SK-N-SH (cell line): ENCODE measurements around the gene SERPINE1. TPM values are rescaled to one million over a fixed set of nuclear protein-coding genes. Genes with fewer than 3 reads are reported as not detected.

Experiments
- CTCF ChIA-PET: fragments of 300-600, 350-600 bp; formaldehyde crosslinking; extraction: SDS; loops from one replicate; lab custom pipeline; 2021; lab: Yijun Ruan, JAX
- POLR2A ChIA-PET: fragments of 350-600 bp; sonication (Branson Sonifier 250); formaldehyde crosslinking; extraction: SDS; loops from one replicate; lab custom pipeline; 2020; ENCODE audit warnings: antibody characterized with exemption, inconsistent platforms; lab: Yijun Ruan, JAX
- DNase-seq: peaks from one replicate; pipeline ENCODE4 v3.0.0; 2012
- H2AFZ ChIP-seq: fragments of 200-600 bp; sonication (generic); 2 replicates; pipeline ENCODE4 v1.8.1; 2016; ENCODE audit warnings: antibody characterized with exemption, mild to moderate bottlenecking, low read depth
- H3F3A ChIP-seq: fragments of 200-600 bp; sonication (generic); replicated peaks from 2 replicates; pipeline ENCODE3; 2016; ENCODE audit warnings: antibody characterized with exemption, mild to moderate bottlenecking; ENCODE audit not compliant: insufficient read depth
- H3K27ac ChIP-seq, 2 experiments: fragments of 200-500 bp in 1 of 2; fragments of 200-600 bp in 1 of 2; sonication (Bioruptor generic) in 1 of 2; sonication (generic), shearing (Covaris generic) in 1 of 2; 2 replicates each; pipeline versions ENCODE4 v1.5.1 to v1.6.1; 2014 to 2016; ENCODE audit warnings: low read depth in 2 of 2, inconsistent platforms in 1 of 2, low read length in 1 of 2, mild to moderate bottlenecking in 1 of 2, mixed read lengths in 1 of 2
- H3K27me3 ChIP-seq: fragments of 200-600 bp; sonication (generic), shearing (Covaris generic); 2 replicates; pipeline ENCODE4 v1.6.1; 2016; ENCODE audit warnings: mixed run types; ENCODE audit not compliant: insufficient read depth
- H3K36me3 ChIP-seq, 2 experiments: fragments of 200-500 bp in 1 of 2; fragments of 200-600 bp in 1 of 2; sonication (Bioruptor generic) in 1 of 2; sonication (generic) in 1 of 2; replicated peaks in 1 of 2; 2 replicates each; pipeline versions ENCODE3 to v1.5.1; 2014 to 2016; ENCODE audit warnings: low read length in 1 of 2, mild to moderate bottlenecking in 1 of 2; ENCODE audit not compliant: insufficient read depth in 2 of 2, control insufficient read depth in 1 of 2
- H3K4me1 ChIP-seq, 2 experiments: fragments of 200-500 bp in 1 of 2; fragments of 200-600 bp in 1 of 2; sonication (Bioruptor generic) in 1 of 2; sonication (generic), shearing (Covaris generic) in 1 of 2; 2 replicates each; pipeline versions ENCODE4 v1.5.1 to v1.6.1; 2014 to 2016; ENCODE audit warnings: low read depth in 1 of 2, low read length in 1 of 2, mixed run types in 1 of 2; ENCODE audit not compliant: insufficient read depth in 2 of 2, control insufficient read depth in 1 of 2
- H3K4me2 ChIP-seq: fragments of 200-600 bp; sonication (generic), shearing (Covaris generic); 2 replicates; pipeline ENCODE4 v1.6.1; 2017; ENCODE audit warnings: mixed run types
- H3K4me3 ChIP-seq, 2 experiments: fragments of 200-500 bp in 1 of 2; fragments of 200-600 bp in 1 of 2; sonication (Bioruptor generic) in 1 of 2; sonication (generic), shearing (Covaris generic) in 1 of 2; 2 replicates each; pipeline versions ENCODE4 v1.5.1 to v1.8.1; 2014 to 2016; ENCODE audit warnings: low read depth in 2 of 2, inconsistent platforms in 1 of 2, low read length in 1 of 2, mild to moderate bottlenecking in 1 of 2, mixed read lengths in 1 of 2, moderate library complexity in 1 of 2
- H3K79me2 ChIP-seq: fragments of 200-600 bp; sonication (generic); 2 replicates; pipeline ENCODE4 v1.8.1; 2017; ENCODE audit warnings: mild to moderate bottlenecking; ENCODE audit not compliant: insufficient read depth
- H3K9ac ChIP-seq: fragments of 200-600 bp; sonication (generic); 2 replicates; pipeline ENCODE4 v1.6.1; 2017; ENCODE audit warnings: mixed run types
- H3K9me2 ChIP-seq: fragments of 200-600 bp; sonication (generic); 2 replicates; pipeline ENCODE4 v1.6.1; 2017; ENCODE audit warnings: mixed run types
- H3K9me3 ChIP-seq: fragments of 200-600 bp; sonication (generic); 2 replicates; pipeline ENCODE4 v1.6.1; 2017; ENCODE audit warnings: mixed run types, mild to moderate bottlenecking, moderate library complexity
- H4K20me1 ChIP-seq: fragments of 200-600 bp; sonication (generic); 2 replicates; pipeline ENCODE4 v1.6.1; 2017; ENCODE audit warnings: mild to moderate bottlenecking, mixed run types; ENCODE audit not compliant: insufficient read depth
- CHD2 ChIP-seq: fragments of 150-350 bp; IDR thresholded peaks from 2 replicates; pipeline ENCODE4 v1.6.1; 2018; ENCODE audit warnings: low read length; ENCODE audit not compliant: partially characterized antibody
- EZH2phosphoT487 ChIP-seq: fragments of 200-600 bp; sonication (generic); IDR thresholded peaks from 2 replicates; pipeline ENCODE4 v1.6.1; 2017; ENCODE audit warnings: low read depth, mixed run types, mild to moderate bottlenecking, antibody characterized with exemption, moderate library complexity, borderline replicate concordance
- FOSL2 ChIP-seq: IDR thresholded peaks from 2 replicates; pipeline ENCODE4 v1.4.0; 2012; ENCODE audit warnings: low read depth, mild to moderate bottlenecking, moderate library complexity, borderline replicate concordance
- FOXJ3 ChIP-seq: sonication (generic); formaldehyde crosslinking; IDR thresholded peaks from 2 replicates; pipeline ENCODE4 v1.5.1; 2020; ENCODE audit warnings: mild to moderate bottlenecking, missing genetic modification reagents
- GABPA ChIP-seq: IDR thresholded peaks from 2 replicates; pipeline ENCODE4 v1.4.0; 2012; ENCODE audit warnings: low read depth, mild to moderate bottlenecking
- MEF2A ChIP-seq: IDR thresholded peaks from 2 replicates; pipeline ENCODE4 v1.4.0; 2012; ENCODE audit warnings: low read depth, borderline replicate concordance
- NRF1 ChIP-seq: IDR thresholded peaks from 2 replicates; pipeline ENCODE4 v1.6.1; 2012; ENCODE audit warnings: low read depth, mild to moderate bottlenecking, low read length
- POLR2AphosphoS5 ChIP-seq: IDR thresholded peaks from 2 replicates; pipeline ENCODE4 v1.6.1; 2012; ENCODE audit warnings: low read depth, low read length
- RXRA ChIP-seq: IDR thresholded peaks from 2 replicates; pipeline ENCODE4 v1.4.0; 2012; ENCODE audit warnings: low read depth, mild to moderate bottlenecking, borderline replicate concordance
- SMC3 ChIP-seq: IDR thresholded peaks from 2 replicates; pipeline ENCODE4 v1.6.1; 2012; ENCODE audit warnings: low read depth, low read length, improper control_type of control experiment
- TEAD4 ChIP-seq: IDR thresholded peaks from 2 replicates; pipeline ENCODE4 v1.4.0; 2012; ENCODE audit warnings: mild to moderate bottlenecking, borderline replicate concordance; ENCODE audit not compliant: insufficient read depth
- YY1 ChIP-seq: IDR thresholded peaks from 2 replicates; pipeline ENCODE4 v1.4.0; 2012; ENCODE audit warnings: low read depth, mild to moderate bottlenecking
- WGBS: methylation state at CpG from one replicate; pipeline ENCODE4 v1.1.6; 2017; ENCODE audit warnings: low lambda C conversion rate; 5-methylcytosine and 5-hydroxymethylcytosine counted together
- polyA plus RNA-seq, 3 experiments: library from polyadenylated mRNA; depleted of rRNA; stranded (reverse); fragments of >200 nt; gene quantifications; 2 replicates each; pipeline ENCODE4 v1.2.3, GENCODE V29; 2012
- TF ChIP-seq, protein P1 (sequence below): IDR thresholded peaks from 2 replicates; pipeline ENCODE4; 2012
- TF ChIP-seq, protein P2 (sequence below): IDR thresholded peaks from 2 replicates; pipeline ENCODE4 v1.4.0; 2012; ENCODE audit warnings: low read depth, borderline replicate concordance
- TF ChIP-seq, protein P3 (sequence below): fragments of 150-350 bp; IDR thresholded peaks from 2 replicates; pipeline ENCODE4 v1.6.1; 2016; ENCODE audit warnings: mild to moderate bottlenecking, low read depth, low read length
- TF ChIP-seq, protein P4 (sequence below): fragments of 150-350 bp; IDR thresholded peaks from 2 replicates; pipeline ENCODE4 v1.6.1; 2017; ENCODE audit warnings: antibody characterized with exemption, low read length, low read depth, borderline replicate concordance
- TF ChIP-seq, protein P5 (sequence below): IDR thresholded peaks from 2 replicates; pipeline ENCODE4 v1.6.1; 2012; ENCODE audit warnings: mild to moderate bottlenecking, low read depth, low read length, moderate library complexity

SERPINE1 gene
- polyA plus RNA-seq, 1 of the 3 experiments (the other 2 are of a cell fraction): 4,174 TPM

DNA sequence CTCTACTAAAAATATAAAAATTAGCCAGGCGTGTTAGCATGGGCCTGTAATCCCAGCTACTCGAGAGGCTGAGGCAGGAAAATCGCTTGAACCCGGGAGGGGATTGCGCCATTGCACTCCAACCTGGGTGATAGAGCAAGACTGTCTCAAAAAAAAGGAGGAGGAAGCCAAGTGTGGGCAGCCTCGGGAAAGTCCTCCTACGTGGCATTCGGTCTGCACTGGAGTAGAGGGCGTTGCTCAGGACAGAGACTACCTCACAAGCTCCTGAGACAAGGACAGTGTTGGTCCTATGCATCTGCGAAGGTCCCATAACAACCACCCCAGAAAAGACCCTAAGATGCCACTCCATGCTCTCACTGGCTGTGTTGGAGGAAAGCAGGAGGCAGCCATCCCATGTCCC lies 10.0 kb upstream of the SERPINE1 start:
- Histone ChIP-seq H3K36me3 (no peaks in the 10 kb centered on the region), H3F3A (peaks cover 59% of the 10 kb centered on the region), H3K27me3 (no peaks in the 10 kb centered on the region), H3K27ac (peak overlapping the region; percentile 0 to 98; a peak in 3 of 4 replicates), H3K79me2 (peaks cover 25% of the 10 kb centered on the region; the same call in 1 of the 2 replicates), H3K4me1 (peaks cover 7 to 48% of the 10 kb centered on the region in 2 experiments; a peak in 3 of 4 replicates), H4K20me1 (no peaks in the 10 kb centered on the region), H3K4me2 (peak overlapping the region; percentile 59), H3K9me2 (no peaks in the 10 kb centered on the region), H3K9ac (peak overlapping the region; percentile 71), H3K9me3 (no peaks in the 10 kb centered on the region), H2AFZ (no peak overlapping the region), H3K4me3 (no peak overlapping the region)
- TF ChIP-seq RXRA: no peak
- TF ChIP-seq MEF2A: no peak
- TF ChIP-seq FOSL2: no peak
- TF ChIP-seq GABPA: no peak
- TF ChIP-seq TEAD4: no peak
- TF ChIP-seq FOXJ3 (CRISPR knock-in tag): no peak
- no peak for TF ChIP-seq NRF1
- no peak for TF ChIP-seq POLR2AphosphoS5
- TF ChIP-seq, protein P1, sequence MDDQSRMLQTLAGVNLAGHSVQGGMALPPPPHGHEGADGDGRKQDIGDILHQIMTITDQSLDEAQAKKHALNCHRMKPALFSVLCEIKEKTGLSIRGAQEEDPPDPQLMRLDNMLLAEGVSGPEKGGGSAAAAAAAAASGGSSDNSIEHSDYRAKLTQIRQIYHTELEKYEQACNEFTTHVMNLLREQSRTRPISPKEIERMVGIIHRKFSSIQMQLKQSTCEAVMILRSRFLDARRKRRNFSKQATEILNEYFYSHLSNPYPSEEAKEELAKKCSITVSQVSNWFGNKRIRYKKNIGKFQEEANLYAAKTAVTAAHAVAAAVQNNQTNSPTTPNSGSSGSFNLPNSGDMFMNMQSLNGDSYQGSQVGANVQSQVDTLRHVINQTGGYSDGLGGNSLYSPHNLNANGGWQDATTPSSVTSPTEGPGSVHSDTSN: no peak
- TF ChIP-seq EZH2phosphoT487: no peak
- TF ChIP-seq, protein P2, sequence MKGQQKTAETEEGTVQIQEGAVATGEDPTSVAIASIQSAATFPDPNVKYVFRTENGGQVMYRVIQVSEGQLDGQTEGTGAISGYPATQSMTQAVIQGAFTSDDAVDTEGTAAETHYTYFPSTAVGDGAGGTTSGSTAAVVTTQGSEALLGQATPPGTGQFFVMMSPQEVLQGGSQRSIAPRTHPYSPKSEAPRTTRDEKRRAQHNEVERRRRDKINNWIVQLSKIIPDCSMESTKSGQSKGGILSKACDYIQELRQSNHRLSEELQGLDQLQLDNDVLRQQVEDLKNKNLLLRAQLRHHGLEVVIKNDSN: no peak
- TF ChIP-seq, protein P3, sequence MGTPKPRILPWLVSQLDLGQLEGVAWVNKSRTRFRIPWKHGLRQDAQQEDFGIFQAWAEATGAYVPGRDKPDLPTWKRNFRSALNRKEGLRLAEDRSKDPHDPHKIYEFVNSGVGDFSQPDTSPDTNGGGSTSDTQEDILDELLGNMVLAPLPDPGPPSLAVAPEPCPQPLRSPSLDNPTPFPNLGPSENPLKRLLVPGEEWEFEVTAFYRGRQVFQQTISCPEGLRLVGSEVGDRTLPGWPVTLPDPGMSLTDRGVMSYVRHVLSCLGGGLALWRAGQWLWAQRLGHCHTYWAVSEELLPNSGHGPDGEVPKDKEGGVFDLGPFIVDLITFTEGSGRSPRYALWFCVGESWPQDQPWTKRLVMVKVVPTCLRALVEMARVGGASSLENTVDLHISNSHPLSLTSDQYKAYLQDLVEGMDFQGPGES: no peak
- no peak for TF ChIP-seq YY1
- TF ChIP-seq, protein P4, sequence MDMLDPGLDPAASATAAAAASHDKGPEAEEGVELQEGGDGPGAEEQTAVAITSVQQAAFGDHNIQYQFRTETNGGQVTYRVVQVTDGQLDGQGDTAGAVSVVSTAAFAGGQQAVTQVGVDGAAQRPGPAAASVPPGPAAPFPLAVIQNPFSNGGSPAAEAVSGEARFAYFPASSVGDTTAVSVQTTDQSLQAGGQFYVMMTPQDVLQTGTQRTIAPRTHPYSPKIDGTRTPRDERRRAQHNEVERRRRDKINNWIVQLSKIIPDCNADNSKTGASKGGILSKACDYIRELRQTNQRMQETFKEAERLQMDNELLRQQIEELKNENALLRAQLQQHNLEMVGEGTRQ: no peak
- no peak for TF ChIP-seq CHD2
- no peak for TF ChIP-seq SMC3
- TF ChIP-seq, protein P5, sequence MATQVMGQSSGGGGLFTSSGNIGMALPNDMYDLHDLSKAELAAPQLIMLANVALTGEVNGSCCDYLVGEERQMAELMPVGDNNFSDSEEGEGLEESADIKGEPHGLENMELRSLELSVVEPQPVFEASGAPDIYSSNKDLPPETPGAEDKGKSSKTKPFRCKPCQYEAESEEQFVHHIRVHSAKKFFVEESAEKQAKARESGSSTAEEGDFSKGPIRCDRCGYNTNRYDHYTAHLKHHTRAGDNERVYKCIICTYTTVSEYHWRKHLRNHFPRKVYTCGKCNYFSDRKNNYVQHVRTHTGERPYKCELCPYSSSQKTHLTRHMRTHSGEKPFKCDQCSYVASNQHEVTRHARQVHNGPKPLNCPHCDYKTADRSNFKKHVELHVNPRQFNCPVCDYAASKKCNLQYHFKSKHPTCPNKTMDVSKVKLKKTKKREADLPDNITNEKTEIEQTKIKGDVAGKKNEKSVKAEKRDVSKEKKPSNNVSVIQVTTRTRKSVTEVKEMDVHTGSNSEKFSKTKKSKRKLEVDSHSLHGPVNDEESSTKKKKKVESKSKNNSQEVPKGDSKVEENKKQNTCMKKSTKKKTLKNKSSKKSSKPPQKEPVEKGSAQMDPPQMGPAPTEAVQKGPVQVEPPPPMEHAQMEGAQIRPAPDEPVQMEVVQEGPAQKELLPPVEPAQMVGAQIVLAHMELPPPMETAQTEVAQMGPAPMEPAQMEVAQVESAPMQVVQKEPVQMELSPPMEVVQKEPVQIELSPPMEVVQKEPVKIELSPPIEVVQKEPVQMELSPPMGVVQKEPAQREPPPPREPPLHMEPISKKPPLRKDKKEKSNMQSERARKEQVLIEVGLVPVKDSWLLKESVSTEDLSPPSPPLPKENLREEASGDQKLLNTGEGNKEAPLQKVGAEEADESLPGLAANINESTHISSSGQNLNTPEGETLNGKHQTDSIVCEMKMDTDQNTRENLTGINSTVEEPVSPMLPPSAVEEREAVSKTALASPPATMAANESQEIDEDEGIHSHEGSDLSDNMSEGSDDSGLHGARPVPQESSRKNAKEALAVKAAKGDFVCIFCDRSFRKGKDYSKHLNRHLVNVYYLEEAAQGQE: no peak
- WGBS: 63% methylated on average over 10 of the region's 10 CpGs
- CTCF ChIA-PET: interaction anchor here (0.6 to 2.6 kb wide), 9 partner anchors 9 to 68 kb away, joined by 3 to 10 read pairs (median 3); no protein-coding TSS in a partner anchor
- POLR2A ChIA-PET: no interaction called here
- DNase-seq: no peak
